Ectodermal cell (in vitro differentiated cells): ENCODE data around the gene TBR1. TPM values are rescaled to one million over a fixed set of nuclear protein-coding genes. Genes with fewer than 3 reads are reported as not detected.

Experiments
- H3K27ac ChIP-seq: 2 replicates; pipeline ENCODE4 v1.7.0; 2013; ENCODE audit warnings: mild to moderate bottlenecking, low read depth, low read length; ENCODE audit not compliant: insufficient read depth, poor library complexity, severe bottlenecking
- H3K27me3 ChIP-seq: 2 replicates; pipeline ENCODE4 v1.7.0; 2013; ENCODE audit warnings: mild to moderate bottlenecking, low read length; ENCODE audit not compliant: insufficient read depth, control insufficient read depth, poor library complexity, severe bottlenecking
- H3K36me3 ChIP-seq: one replicate; pipeline ENCODE4 v1.7.0; 2013; ENCODE audit warnings: low read length; ENCODE audit not compliant: control insufficient read depth, insufficient read depth
- H3K4me1 ChIP-seq: one replicate; pipeline ENCODE4 v1.7.0; 2013; ENCODE audit warnings: low read length; ENCODE audit not compliant: control insufficient read depth, insufficient read depth
- H3K4me3 ChIP-seq: 2 replicates; pipeline ENCODE4 v1.7.0; 2013; ENCODE audit warnings: low read depth, low read length, control low read depth; ENCODE audit not compliant: insufficient read depth
- H3K9me3 ChIP-seq: 2 replicates; pipeline ENCODE4 v1.7.0; 2013; ENCODE audit warnings: mild to moderate bottlenecking, low read length, moderate library complexity; ENCODE audit not compliant: control insufficient read depth
- WGBS, 2 experiments: methylation state at CpG; one replicate each; pipeline ENCODE4 v1.1.7; 2013; ENCODE audit warnings: missing lambda C conversion rate in 2 of 2; 5-methylcytosine and 5-hydroxymethylcytosine counted together
- polyA plus RNA-seq, 4 experiments: library from polyadenylated mRNA; stranded (reverse); fragments of 50-300 nt; gene quantifications; one replicate each; pipeline ENCODE4 v1.2.3, GENCODE V29; 2013

TBR1 gene
- polyA plus RNA-seq (2013, experiment 1 of 4), result not detected
- 0.07 TPM for polyA plus RNA-seq (2013, experiment 2 of 4)
- not detected for polyA plus RNA-seq (2013, experiment 3 of 4)
- polyA plus RNA-seq (2013, experiment 4 of 4), result not detected

GRCh38 chr2:161415987-161416707 is at the start of gene TBR1:
TSS of gene TBR1 (plus strand) at chr2:161416297. CDS start at chr2:161416411, 114 bp downstream.
- H3K4me3 ChIP-seq, result no peak within 1 kb of the TSS

GRCh38 chr2:161367675-161368074 is 48.4 kb upstream of the TBR1 start:
- no peaks in the 10 kb centered on the region for H3K9me3 ChIP-seq

More at GRCh38 chr2:161415987-161416707, at the start of gene TBR1:
- 5 to 6% methylated on average over 16 of the region's 16 CpGs for WGBS, 2 experiments
- Histone ChIP-seq H3K27me3 (peaks cover 90% of the 10 kb centered on the region), H3K9me3 (no peaks in the 10 kb centered on the region), H3K36me3 (no peaks in the 10 kb centered on the region), H3K27ac (no peak within 1 kb of the TSS), H3K4me1 (peaks cover 5% of the 10 kb centered on the region)

GRCh38 chr2:161369311-161369710 is 46.8 kb upstream of the TBR1 start:
- Histone ChIP-seq H3K9me3 (no peaks in the 10 kb centered on the region), H3K36me3 (no peaks in the 10 kb centered on the region), H3K27me3 (no peaks in the 10 kb centered on the region), H3K4me3 (no peak overlapping the region), H3K27ac (no peak overlapping the region), H3K4me1 (no peaks in the 10 kb centered on the region)
- WGBS, 2 experiments, result 44% methylated on average over 2 of the region's 2 CpGs; no CpG with 5 or more reads in 1 of the 2 experiments

More at GRCh38 chr2:161367675-161368074, 48.4 kb upstream of the TBR1 start:
- Histone ChIP-seq H3K36me3 (no peaks in the 10 kb centered on the region), H3K4me3 (no peak overlapping the region), H3K27ac (no peak overlapping the region), H3K27me3 (no peaks in the 10 kb centered on the region), H3K4me1 (no peaks in the 10 kb centered on the region)
- 94 to 96% methylated on average over 3 of the region's 3 CpGs for WGBS, 2 experiments

DNA sequence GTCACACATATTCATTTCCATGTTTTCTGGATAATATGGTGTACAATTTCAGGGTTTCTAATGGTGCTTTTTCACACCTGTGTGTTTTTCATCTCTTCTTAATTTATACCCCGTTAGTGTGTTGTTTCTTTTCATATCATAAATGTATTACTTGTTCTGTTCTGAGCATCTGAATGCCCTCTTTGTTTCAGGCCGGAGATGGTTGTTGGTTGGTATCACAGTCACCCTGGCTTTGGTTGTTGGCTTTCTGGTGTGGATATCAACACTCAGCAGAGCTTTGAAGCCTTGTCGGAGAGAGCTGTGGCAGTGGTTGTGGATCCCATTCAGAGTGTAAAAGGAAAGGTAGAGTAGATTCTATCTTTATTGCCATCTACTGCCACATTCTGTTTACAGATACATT is 45.1 kb upstream of the TBR1 start:
- Histone ChIP-seq H3K27ac (no peak overlapping the region), H3K36me3 (no peaks in the 10 kb centered on the region)

GRCh38 chr2:161371869-161372268 is 44.2 kb upstream of the TBR1 start:
- Histone ChIP-seq H3K27ac (no peak overlapping the region), H3K9me3 (no peaks in the 10 kb centered on the region), H3K36me3 (no peaks in the 10 kb centered on the region), H3K27me3 (no peaks in the 10 kb centered on the region), H3K4me1 (no peaks in the 10 kb centered on the region), H3K4me3 (no peak overlapping the region)
- 54 to 56% methylated on average over 1 of the region's 1 CpG for WGBS, 2 experiments

More for the DNA sequence above, 45.1 kb upstream of the TBR1 start:
- Histone ChIP-seq H3K27me3 (no peaks in the 10 kb centered on the region), H3K4me1 (no peaks in the 10 kb centered on the region), H3K9me3 (no peaks in the 10 kb centered on the region), H3K4me3 (no peak overlapping the region)
- WGBS, 2 experiments, result 70 to 89% methylated on average over 1 to 2 of the region's 3 CpGs

DNA sequence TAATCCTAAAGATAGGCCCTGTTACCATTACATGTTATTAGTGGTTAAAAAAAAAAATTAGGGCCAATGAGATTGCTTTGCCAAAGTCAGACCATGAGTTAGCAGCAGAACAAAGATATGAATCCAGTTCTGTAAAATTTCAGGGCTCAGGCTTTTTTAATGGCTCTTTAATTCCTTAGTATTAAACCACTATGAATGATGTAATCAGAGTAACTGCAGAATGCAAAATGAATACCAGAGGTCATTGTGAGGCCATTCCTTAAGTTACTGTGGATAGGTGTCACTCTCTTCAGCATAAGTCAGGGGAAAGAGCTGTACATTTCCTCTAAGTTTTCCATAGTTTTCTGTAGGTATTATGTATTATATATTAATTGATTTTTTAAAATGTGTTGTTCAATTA is 42.2 kb upstream of the TBR1 start:
- Histone ChIP-seq H3K4me3 (no peak overlapping the region), H3K27me3 (no peaks in the 10 kb centered on the region), H3K9me3 (no peaks in the 10 kb centered on the region), H3K36me3 (no peaks in the 10 kb centered on the region), H3K4me1 (no peaks in the 10 kb centered on the region), H3K27ac (no peak overlapping the region)

DNA sequence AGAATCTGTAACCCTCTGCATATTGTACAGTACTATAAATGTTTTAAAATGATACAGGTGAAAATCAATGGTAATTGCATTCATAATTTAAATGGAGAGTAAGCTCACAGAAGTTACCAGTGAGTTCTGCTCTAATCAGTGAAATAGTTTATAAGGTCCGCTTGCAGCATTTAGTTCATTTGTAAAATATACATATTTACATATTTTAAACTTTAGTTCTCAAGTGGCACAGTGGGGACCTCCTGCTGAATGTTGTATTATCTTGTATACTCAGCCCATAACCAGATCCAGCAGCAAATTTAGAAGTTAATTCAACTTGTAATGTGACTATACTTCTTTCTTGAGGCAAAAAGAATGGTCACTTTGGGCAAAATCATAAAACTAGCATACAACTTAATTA is 41.7 kb upstream of the TBR1 start:
- Histone ChIP-seq H3K4me3 (no peak overlapping the region), H3K36me3 (no peaks in the 10 kb centered on the region)
- no CpG with 5 or more reads among the region's 1 CpG for WGBS, 2 experiments

GRCh38 chr2:161379740-161380139 is 36.4 kb upstream of the TBR1 start:
- WGBS, 2 experiments, result 88 to 100% methylated on average over 2 of the region's 2 CpGs
- H3K4me3 ChIP-seq, result no peak overlapping the region
- H3K9me3 ChIP-seq, result no peaks in the 10 kb centered on the region

More for the DNA sequence above, 41.7 kb upstream of the TBR1 start:
- Histone ChIP-seq H3K27me3 (no peaks in the 10 kb centered on the region), H3K9me3 (no peaks in the 10 kb centered on the region), H3K4me1 (no peaks in the 10 kb centered on the region), H3K27ac (no peak overlapping the region)

DNA sequence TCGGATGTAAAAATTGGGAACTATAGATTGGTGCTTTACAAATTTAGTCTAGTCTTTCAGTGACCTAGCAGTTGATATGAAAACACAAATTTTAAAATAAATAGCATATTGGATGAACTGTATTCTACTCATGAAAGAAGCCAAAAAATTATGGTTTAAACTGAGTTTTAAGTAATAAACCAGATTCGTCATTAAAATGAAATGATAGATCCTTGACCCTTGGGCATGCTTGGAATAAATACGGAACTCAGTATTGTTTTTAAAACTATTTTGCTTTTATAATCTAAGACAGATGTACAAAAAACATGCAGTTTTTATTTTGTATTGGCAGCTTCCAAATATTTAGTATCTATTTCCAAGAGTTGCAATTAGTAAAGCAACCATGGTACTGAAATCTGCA is 34.6 kb upstream of the TBR1 start:
- Histone ChIP-seq H3K27ac (no peak overlapping the region), H3K36me3 (no peaks in the 10 kb centered on the region), H3K4me1 (no peaks in the 10 kb centered on the region), H3K27me3 (no peaks in the 10 kb centered on the region), H3K9me3 (no peaks in the 10 kb centered on the region), H3K4me3 (no peak overlapping the region)
- WGBS, 2 experiments, result 93 to 100% methylated on average over 3 of the region's 3 CpGs

More at GRCh38 chr2:161379740-161380139, 36.4 kb upstream of the TBR1 start:
- Histone ChIP-seq H3K36me3 (no peaks in the 10 kb centered on the region), H3K27me3 (no peaks in the 10 kb centered on the region), H3K27ac (no peak overlapping the region), H3K4me1 (no peaks in the 10 kb centered on the region)

- Histone ChIP-seq H3K4me3 (no peak overlapping the region), H3K9me3 (no peaks in the 10 kb centered on the region), H3K27me3 (no peaks in the 10 kb centered on the region), H3K27ac (no peak overlapping the region), H3K4me1 (no peaks in the 10 kb centered on the region), H3K36me3 (no peaks in the 10 kb centered on the region)
- WGBS, 2 experiments, result 94 to 100% methylated on average over 2 of the region's 4 CpGs
Observed at GRCh38 chr2:161382747-161383146, 33.4 kb upstream of the TBR1 start.
